Neural progenitor cell (in vitro differentiated cells): ENCODE data around the gene RABGGTA.

Experiments
- CTCF ChIP-seq: fragments of 200-600 bp; sonication (generic); IDR thresholded peaks from 2 replicates; pipeline ENCODE4 v1.5.1; 2017; ENCODE audit warnings: antibody characterized with exemption, mild to moderate bottlenecking
- EZH2phosphoT487 ChIP-seq: fragments of 200-600 bp; sonication (generic); IDR thresholded peaks from 2 replicates; pipeline ENCODE4 v1.6.1; 2017; ENCODE audit warnings: antibody characterized with exemption

GRCh38 chr14:24231263-24232120, 39.9 kb downstream of the RABGGTA start:
- no peak for TF ChIP-seq CTCF
- no peak for TF ChIP-seq EZH2phosphoT487
